Thyroid gland (tissue), 4 donors: ENCODE data around the gene WNK1. TPM values are rescaled to one million over a fixed set of nuclear protein-coding genes. Genes with fewer than 3 reads are reported as not detected.

Experiments used
- DNase-seq, 2 donors: peaks; one replicate each; pipeline ENCODE4 v3.0.0-alpha.2; 2019
- H3K27ac ChIP-seq, 3 donors: fragments of 200-600 bp; sonication (generic); 1 replicate in 2 of 3; 2 replicates in 1 of 3; pipeline ENCODE4 v1.5.1; 2016 to 2019; ENCODE audit warnings: mild to moderate bottlenecking in 1 of 3, moderate library complexity in 1 of 3
- H3K27me3 ChIP-seq: fragments of 200-600 bp; sonication (generic); one replicate; pipeline ENCODE4 v1.5.1; 2019
- H3K36me3 ChIP-seq, 2 donors: fragments of 200-600 bp; sonication (generic); one replicate each; pipeline ENCODE4 v1.5.1; 2016 to 2019
- H3K4me1 ChIP-seq, 2 donors: fragments of 200-600 bp; sonication (generic); one replicate each; pipeline ENCODE4 v1.5.1; 2017 to 2019
- H3K4me3 ChIP-seq, 3 donors: fragments of 200-600 bp; sonication (generic); replicated peaks in 1 of 3; 1 replicate in 2 of 3; 2 replicates in 1 of 3; pipeline ENCODE4 v1.5.1; 2016; ENCODE audit warnings: mild to moderate bottlenecking in 1 of 3
- H3K9me3 ChIP-seq: fragments of 200-600 bp; sonication (generic); one replicate; pipeline ENCODE4 v1.5.1; 2017
- POLR2A ChIP-seq, 2 donors: fragments of 450-650 bp; IDR thresholded peaks; one replicate each; pipeline ENCODE4 v1.6.1; 2017; ENCODE audit warnings: antibody characterized with exemption in 2 of 2, mild to moderate bottlenecking in 2 of 2, moderate library complexity in 1 of 2
- WGBS, 2 donors: methylation state at CpG; one replicate each; pipeline ENCODE4 v1.1.5; 2017; 5-methylcytosine and 5-hydroxymethylcytosine counted together
- intact Hi-C: fragments of 100-400 bp; cut with DNase I; formaldehyde crosslinking; loops from one replicate; pipeline ENCODE4 v1.15.1; 2023
- small RNA-seq: library from RNA; depleted of rRNA; stranded (forward); fragments of <200 nt; gene quantifications from one replicate; pipeline ENCODE3, GENCODE V24; 2016
- total RNA-seq, 4 donors: library from RNA; depleted of rRNA; stranded (reverse); fragments of >200 nt; gene quantifications; one replicate each; pipeline ENCODE4 v1.2.3, GENCODE V29; 2016
- TF ChIP-seq, protein P1 (sequence below), 6 experiments: fragments of 200-600 bp in 3 of 6; fragments of 450-650 bp in 3 of 6; sonication (generic) in 3 of 6; IDR thresholded peaks; one replicate each; pipeline ENCODE4 v1.5.1; 2016 to 2019; ENCODE audit warnings: antibody characterized with exemption in 6 of 6, mild to moderate bottlenecking in 2 of 6, inconsistent platforms in 1 of 6, moderate library complexity in 1 of 6

WNK1 gene
- total RNA-seq, 4 donors from 2014 or later, result 90.0 to 211 (median 109) TPM

DNA sequence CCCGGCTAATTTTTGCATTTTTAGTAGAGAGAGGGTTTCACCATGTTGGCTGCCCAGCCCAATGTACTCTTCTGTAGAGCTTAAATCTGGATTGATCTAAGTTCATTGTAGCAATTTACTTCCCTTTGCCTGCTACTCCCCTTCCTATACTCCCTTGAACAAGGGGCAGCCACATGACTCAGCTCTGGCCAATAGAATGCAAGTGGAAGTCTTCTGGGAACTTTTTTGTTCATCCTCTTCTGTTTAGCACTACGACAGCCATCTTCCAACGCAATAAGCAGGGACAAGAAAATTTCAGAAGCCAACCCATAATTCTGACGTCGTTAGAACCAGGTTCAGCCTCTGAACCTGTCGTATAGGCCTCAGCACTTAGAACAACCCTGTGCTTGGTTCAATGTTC, 203.6 kb downstream of the WNK1 start:
- no peaks in the 10 kb centered on the region for H3K36me3 ChIP-seq
- DNase-seq, result no peak
- no peak for TF ChIP-seq POLR2A (IDR thresholded peaks at IDR 0.05)
- TF ChIP-seq, protein P1, sequence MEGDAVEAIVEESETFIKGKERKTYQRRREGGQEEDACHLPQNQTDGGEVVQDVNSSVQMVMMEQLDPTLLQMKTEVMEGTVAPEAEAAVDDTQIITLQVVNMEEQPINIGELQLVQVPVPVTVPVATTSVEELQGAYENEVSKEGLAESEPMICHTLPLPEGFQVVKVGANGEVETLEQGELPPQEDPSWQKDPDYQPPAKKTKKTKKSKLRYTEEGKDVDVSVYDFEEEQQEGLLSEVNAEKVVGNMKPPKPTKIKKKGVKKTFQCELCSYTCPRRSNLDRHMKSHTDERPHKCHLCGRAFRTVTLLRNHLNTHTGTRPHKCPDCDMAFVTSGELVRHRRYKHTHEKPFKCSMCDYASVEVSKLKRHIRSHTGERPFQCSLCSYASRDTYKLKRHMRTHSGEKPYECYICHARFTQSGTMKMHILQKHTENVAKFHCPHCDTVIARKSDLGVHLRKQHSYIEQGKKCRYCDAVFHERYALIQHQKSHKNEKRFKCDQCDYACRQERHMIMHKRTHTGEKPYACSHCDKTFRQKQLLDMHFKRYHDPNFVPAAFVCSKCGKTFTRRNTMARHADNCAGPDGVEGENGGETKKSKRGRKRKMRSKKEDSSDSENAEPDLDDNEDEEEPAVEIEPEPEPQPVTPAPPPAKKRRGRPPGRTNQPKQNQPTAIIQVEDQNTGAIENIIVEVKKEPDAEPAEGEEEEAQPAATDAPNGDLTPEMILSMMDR (IDR thresholded peaks at IDR 0.05), result no peak
- no peaks in the 10 kb centered on the region for H3K4me1 ChIP-seq
- no peaks in the 10 kb centered on the region for H3K9me3 ChIP-seq
- no peaks in the 10 kb centered on the region for H3K27me3 ChIP-seq
- 95 to 97% methylated on average over 6 of the region's 6 CpGs for WGBS, 2 donors
- intact Hi-C loops, result no loop called here
- no peak overlapping the region for H3K27ac ChIP-seq
- H3K4me3 ChIP-seq, result no peak overlapping the region

DNA sequence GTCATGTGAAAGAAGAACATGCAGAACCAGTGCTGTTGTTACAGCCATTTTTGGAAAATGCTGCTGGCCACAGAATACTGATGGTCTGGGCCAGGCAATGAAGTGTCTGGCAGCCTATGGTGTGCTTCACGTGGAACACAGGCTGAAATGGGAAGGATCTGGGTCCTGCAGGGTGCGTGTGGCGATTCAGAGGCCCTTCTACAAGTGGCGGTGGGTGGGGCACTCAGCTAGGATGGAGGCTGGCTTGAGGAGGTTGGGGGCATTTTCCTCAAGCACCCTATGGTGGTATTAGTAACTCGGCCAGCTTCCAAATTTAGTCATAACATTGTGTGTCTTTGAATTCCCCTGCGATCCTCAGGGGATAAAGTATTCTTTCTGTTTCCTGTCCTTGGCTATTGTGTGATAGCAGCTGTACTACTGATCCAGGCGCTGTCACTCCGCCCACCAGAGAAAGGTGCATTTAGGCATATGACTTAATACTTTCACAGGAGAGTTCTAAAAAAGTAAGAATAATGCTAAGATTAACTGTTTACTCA, 206.3 kb downstream of the WNK1 start:
- WGBS, 2 donors, result 66 to 68% methylated on average over 7 of the region's 8 CpGs
- no peaks in the 10 kb centered on the region for H3K27me3 ChIP-seq
- no peaks in the 10 kb centered on the region for H3K9me3 ChIP-seq
- H3K27ac ChIP-seq, result no peak overlapping the region
- no peak overlapping the region for H3K4me3 ChIP-seq
- H3K4me1 ChIP-seq, result no peaks in the 10 kb centered on the region
- no peak for DNase-seq
- TF ChIP-seq POLR2A (IDR thresholded peaks at IDR 0.05), result no peak
- TF ChIP-seq, protein P1 (IDR thresholded peaks at IDR 0.05), result no peak
- intact Hi-C loops, result no loop called here
- H3K36me3 ChIP-seq, result no peaks in the 10 kb centered on the region

Small RNAs within 50 kb of the gene (small RNA-seq; reads per million reads assigned to genes)
- not detected for gene RNU4ATAC16P

Other genes with a start within 250 kb of the WNK1 start
- 1 to 10 TPM in 3 of 4 donors, under 1 TPM in 1; 0.49 to 7.2 (median 2.0) TPM for gene NINJ2, start 89.1 kb upstream of the WNK1 start, total RNA-seq
- 10 to 100 TPM; 27.4 to 35.1 (median 31.0) TPM for gene RAD52, start 197.1 kb downstream of the WNK1 start, total RNA-seq
- gene ERC1, start 238.6 kb downstream of the WNK1 start, total RNA-seq, result 10 to 100 TPM; 39.8 to 84.2 (median 75.8) TPM